A673 (cell line): Measurements from ENCODE around the gene C1orf35. TPM values are rescaled to one million over a fixed set of nuclear protein-coding genes. Genes with fewer than 3 reads are reported as not detected.

Source experiments
- BruUV-seq: library from RNA; stranded (reverse); fragments of 400-500 nt; replicated peaks from 2 replicates; lab custom pipeline; 2021; lab: Mats Ljungman, UMichigan
- CTCF ChIA-PET: fragments of 300-600 bp; sonication (Branson Sonifier 250); formaldehyde crosslinking; loops from one replicate; lab custom pipeline; 2022; ENCODE audit warnings: antibody characterized with exemption; lab: Charles Lee
- POLR2A ChIA-PET: fragments of 300-600 bp; sonication (Branson Sonifier 250); formaldehyde crosslinking; loops from one replicate; lab custom pipeline; 2022; ENCODE audit warnings: antibody characterized with exemption; ENCODE audit not compliant: low non-redundant PET; lab: Charles Lee
- DNase-seq: peaks from one replicate; pipeline ENCODE4 v3.0.0-alpha.2; 2015; ENCODE audit warnings: low spot score
- H3K27ac ChIP-seq: fragments of 200-600 bp; sonication (generic); 2 replicates; pipeline ENCODE4 v1.5.1; 2016; ENCODE audit warnings: mixed run types, low read depth, mild to moderate bottlenecking, mixed read lengths, antibody characterized with exemption, low read length; ENCODE audit not compliant: poor library complexity, severe bottlenecking
- H3K27me3 ChIP-seq: fragments of 200-600 bp; sonication (generic); replicated peaks from 2 replicates; pipeline ENCODE4 v1.6.1; 2017; ENCODE audit warnings: mixed run types, low read depth, mild to moderate bottlenecking, mixed read lengths, antibody characterized with exemption, low read length; ENCODE audit not compliant: insufficient read depth, poor library complexity
- H3K36me3 ChIP-seq: fragments of 200-600 bp; sonication (generic); 2 replicates; pipeline ENCODE4 v1.6.1; 2016; ENCODE audit warnings: mixed run types, mild to moderate bottlenecking, mixed read lengths, antibody characterized with exemption, low read length; ENCODE audit not compliant: insufficient read depth, poor library complexity, severe bottlenecking
- H3K4me1 ChIP-seq: fragments of 200-600 bp; sonication (generic); 2 replicates; pipeline ENCODE4 v1.6.1; 2017; ENCODE audit warnings: mixed run types, mild to moderate bottlenecking, mixed read lengths, antibody characterized with exemption, low read length; ENCODE audit not compliant: insufficient read depth, poor library complexity, severe bottlenecking
- H3K4me3 ChIP-seq: fragments of 200-600 bp; sonication (generic); 2 replicates; pipeline ENCODE4 v1.5.1; 2016; ENCODE audit warnings: low read depth, mixed run types, mild to moderate bottlenecking, mixed read lengths, low read length; ENCODE audit not compliant: poor library complexity, severe bottlenecking
- H3K9me3 ChIP-seq: fragments of 200-600 bp; sonication (generic); 2 replicates; pipeline ENCODE4 v1.6.1; 2016; ENCODE audit warnings: mixed run types, low read depth, mild to moderate bottlenecking, mixed read lengths, antibody characterized with exemption, low read length; ENCODE audit not compliant: poor library complexity, severe bottlenecking
- EZH2 ChIP-seq: fragments of 200-600 bp; sonication (generic); IDR thresholded peaks from 2 replicates; pipeline ENCODE4 v1.6.1; 2017; ENCODE audit warnings: borderline replicate concordance, low read depth, mild to moderate bottlenecking, mixed read lengths, antibody characterized with exemption, low read length; ENCODE audit not compliant: poor library complexity, severe bottlenecking
- intact Hi-C: fragments of 100-400 bp; cut with micrococcal nuclease; formaldehyde crosslinking; loops from one replicate; pipeline ENCODE4 v1.10.0; 2022; ENCODE audit not compliant: unreplicated experiment
- total RNA-seq: library from RNA; stranded (reverse); gene quantifications from 2 replicates; pipeline ENCODE4 v1.2.3, GENCODE V29; 2021
- TF ChIP-seq, protein P1 (sequence below): fragments of 300-800, 200-600 bp; sonication (generic); conservative IDR thresholded peaks from 2 replicates; pipeline ENCODE4 v1.5.1; 2017; ENCODE audit warnings: low read depth, mild to moderate bottlenecking, antibody characterized with exemption, low read length, moderate library complexity, mixed read lengths

The C1orf35 gene
- total RNA-seq, 1 experiment from 2014 or later: 27.5 TPM

DNA sequence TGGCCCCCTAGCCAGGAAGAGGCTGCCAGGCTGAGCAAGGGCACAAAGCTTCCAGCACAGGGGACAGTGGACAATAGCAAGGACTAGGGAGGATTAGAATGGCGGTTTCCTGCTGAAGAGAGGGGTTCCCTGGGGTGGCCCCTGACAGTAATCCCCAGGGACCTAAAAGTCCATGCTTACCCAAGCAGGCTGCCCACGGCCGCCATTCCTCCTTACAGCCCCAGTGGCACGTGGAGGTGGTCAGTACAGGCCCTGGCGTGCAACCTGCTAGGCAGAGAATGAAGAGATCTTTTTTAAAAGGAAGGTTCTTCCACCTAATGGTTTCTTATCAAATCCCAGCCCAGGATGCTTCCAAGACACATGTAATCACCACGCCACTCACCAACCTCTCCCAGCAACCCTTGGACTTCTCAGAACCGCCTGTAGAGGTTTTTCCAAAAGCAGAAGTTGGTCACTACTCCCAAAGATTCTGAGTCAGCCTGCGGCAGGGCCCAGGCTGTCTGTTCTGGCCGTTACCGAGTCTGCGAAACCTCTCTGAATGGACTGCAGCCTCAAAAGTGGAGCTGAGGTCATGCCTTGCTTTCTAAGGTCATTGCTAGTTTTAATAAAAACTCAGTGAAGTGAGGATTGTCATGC, 5.0 kb upstream of the C1orf35 start:
- DNase-seq: no peak
- TF ChIP-seq EZH2: no peak
- TF ChIP-seq, protein P1, sequence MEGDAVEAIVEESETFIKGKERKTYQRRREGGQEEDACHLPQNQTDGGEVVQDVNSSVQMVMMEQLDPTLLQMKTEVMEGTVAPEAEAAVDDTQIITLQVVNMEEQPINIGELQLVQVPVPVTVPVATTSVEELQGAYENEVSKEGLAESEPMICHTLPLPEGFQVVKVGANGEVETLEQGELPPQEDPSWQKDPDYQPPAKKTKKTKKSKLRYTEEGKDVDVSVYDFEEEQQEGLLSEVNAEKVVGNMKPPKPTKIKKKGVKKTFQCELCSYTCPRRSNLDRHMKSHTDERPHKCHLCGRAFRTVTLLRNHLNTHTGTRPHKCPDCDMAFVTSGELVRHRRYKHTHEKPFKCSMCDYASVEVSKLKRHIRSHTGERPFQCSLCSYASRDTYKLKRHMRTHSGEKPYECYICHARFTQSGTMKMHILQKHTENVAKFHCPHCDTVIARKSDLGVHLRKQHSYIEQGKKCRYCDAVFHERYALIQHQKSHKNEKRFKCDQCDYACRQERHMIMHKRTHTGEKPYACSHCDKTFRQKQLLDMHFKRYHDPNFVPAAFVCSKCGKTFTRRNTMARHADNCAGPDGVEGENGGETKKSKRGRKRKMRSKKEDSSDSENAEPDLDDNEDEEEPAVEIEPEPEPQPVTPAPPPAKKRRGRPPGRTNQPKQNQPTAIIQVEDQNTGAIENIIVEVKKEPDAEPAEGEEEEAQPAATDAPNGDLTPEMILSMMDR: no peak
- Histone ChIP-seq H3K4me3 (peak overlapping the region; percentile 87), H3K27ac (peak overlapping the region; percentile 84), H3K27me3 (no peaks in the 10 kb centered on the region), H3K4me1 (peaks cover 11% of the 10 kb centered on the region), H3K9me3 (no peaks in the 10 kb centered on the region), H3K36me3 (peaks cover 9% of the 10 kb centered on the region)
- POLR2A ChIA-PET: no interaction called here
- CTCF ChIA-PET: no interaction called here
- TSS peak; percentile 76 for BruUV-seq
- intact Hi-C loops: no loop called here

- DNase-seq: no peak
- TF ChIP-seq EZH2: no peak
- TF ChIP-seq, protein P1: no peak
- peaks cover 9% of the 10 kb centered on the region for H3K36me3 ChIP-seq
- no peaks in the 10 kb centered on the region for H3K27me3 ChIP-seq
- POLR2A ChIA-PET: no interaction called here
- no peaks in the 10 kb centered on the region for H3K9me3 ChIP-seq
- no peak overlapping the region for H3K4me3 ChIP-seq
- H3K4me1 ChIP-seq: peaks cover 11% of the 10 kb centered on the region
- CTCF ChIA-PET: no interaction called here
- H3K27ac ChIP-seq: no peak overlapping the region
- no TSS peak for BruUV-seq
- intact Hi-C loops: no loop called here
These were observed 4.5 kb upstream of the C1orf35 start for GRCh38 chr1:228107636-228108035.

DNA sequence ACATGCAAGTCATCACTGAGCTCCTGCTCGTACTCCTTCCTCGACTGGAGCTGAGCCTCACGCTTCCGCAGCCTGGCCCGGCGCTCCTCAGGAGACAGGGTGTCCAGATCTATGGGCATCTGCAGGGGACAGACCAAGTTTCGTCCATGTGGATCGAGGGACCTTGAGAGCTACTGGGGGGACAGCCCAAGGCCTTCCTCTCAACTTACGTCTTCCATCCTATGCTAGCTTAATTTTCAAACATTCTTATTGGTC, 3.6 kb upstream of the C1orf35 start:
- Histone ChIP-seq H3K27ac (no peak overlapping the region), H3K27me3 (no peaks in the 10 kb centered on the region), H3K4me1 (peaks cover 11% of the 10 kb centered on the region), H3K4me3 (no peak overlapping the region), H3K9me3 (no peaks in the 10 kb centered on the region), H3K36me3 (peaks cover 9% of the 10 kb centered on the region)
- BruUV-seq: no TSS peak
- ChIA-PET POLR2A (no interaction called here), CTCF (no interaction called here)
- no peak for TF ChIP-seq EZH2
- TF ChIP-seq, protein P1: no peak
- no peak for DNase-seq
- intact Hi-C loops: no loop called here
